Forelimb muscle (tissue), 1 donor: ENCODE measurements around the gene NOM1. TPM values are rescaled to one million over a fixed set of nuclear protein-coding genes. Genes with fewer than 3 reads are reported as not detected.
A peak's percentile ranks its signal among the peaks of the same experiment; 100 is the strongest.
"Not testable (repeated sequence)": the region's sequence is repeated elsewhere in the genome, so short reads cannot be mapped to it uniquely, and the experiment has no call there.

Source experiments
- DNase-seq: peaks from one replicate; pipeline ENCODE4 v3.0.0-alpha.2; 2013; ENCODE audit warnings: low read depth
- polyA plus RNA-seq: library from polyadenylated mRNA; unstranded; fragments of 120-200 nt; gene quantifications from one replicate; pipeline ENCODE4 v1.2.1, GENCODE V29; 2013; ENCODE audit not compliant: insufficient read length

NOM1 gene, protein sequence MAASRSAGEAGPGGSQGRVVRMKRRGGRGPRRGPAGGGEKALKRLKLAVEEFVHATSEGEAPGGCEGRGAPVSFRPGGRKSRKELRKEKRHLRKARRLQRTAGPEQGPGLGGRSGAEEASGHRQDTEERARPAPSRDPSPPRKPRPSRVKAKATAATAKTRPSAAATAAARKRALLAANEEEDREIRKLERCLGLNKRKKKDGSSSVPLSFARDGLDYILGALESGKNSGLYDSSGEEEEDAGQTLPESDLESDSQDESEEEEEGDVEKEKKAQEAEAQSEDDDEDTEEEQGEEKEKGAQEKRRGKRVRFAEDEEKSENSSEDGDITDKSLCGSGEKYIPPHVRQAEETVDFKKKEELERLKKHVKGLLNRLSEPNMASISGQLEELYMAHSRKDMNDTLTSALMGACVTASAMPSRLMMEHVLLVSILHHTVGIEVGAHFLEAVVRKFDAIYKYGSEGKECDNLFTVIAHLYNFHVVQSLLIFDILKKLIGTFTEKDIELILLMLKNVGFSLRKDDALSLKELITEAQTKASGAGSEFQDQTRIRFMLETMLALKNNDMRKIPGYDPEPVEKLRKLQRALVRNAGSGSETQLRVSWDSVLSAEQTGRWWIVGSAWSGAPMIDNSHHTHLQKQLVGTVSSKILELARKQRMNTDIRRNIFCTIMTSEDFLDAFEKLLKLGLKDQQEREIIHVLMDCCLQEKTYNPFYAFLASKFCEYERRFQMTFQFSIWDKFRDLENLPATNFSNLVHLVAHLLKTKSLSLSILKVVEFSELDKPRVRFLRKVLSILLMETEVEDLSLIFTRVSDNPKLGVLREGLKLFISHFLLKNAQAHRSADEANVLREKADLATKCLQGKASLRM
- polyA plus RNA-seq, result 15.1 TPM

DNA sequence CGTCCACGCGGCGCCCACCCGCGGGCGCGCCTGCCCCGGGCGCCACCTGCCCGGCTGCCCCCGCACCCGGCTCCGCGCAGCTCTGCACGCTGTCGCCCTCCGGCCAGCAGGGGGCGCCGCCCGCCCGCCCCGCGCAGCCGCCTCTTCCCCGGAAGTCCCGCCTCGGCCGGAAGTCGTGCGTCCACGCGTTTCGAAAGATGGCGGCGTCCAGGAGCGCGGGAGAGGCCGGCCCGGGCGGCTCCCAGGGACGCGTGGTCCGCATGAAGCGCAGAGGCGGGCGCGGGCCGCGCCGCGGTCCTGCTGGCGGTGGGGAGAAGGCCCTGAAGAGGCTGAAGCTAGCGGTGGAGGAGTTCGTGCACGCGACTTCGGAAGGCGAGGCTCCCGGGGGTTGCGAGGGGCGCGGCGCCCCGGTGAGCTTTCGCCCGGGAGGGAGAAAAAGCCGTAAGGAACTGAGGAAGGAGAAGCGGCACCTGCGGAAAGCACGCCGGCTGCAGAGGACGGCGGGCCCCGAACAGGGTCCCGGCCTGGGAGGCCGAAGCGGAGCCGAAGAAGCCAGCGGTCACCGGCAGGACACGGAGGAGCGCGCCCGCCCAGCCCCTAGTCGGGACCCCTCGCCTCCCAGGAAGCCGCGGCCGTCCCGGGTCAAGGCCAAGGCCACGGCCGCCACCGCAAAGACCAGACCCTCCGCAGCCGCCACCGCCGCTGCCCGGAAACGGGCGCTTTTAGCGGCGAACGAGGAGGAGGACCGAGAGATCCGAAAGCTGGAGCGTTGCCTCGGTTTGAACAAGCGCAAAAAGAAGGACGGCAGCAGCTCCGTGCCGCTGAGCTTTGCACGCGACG is at the start of gene NOM1:
Gene NOM1 (plus strand): TSS at position 172 of the 840 bp plus-strand sequence. CDS start 26 bp downstream, at position 198.
- peak; percentile 51 for DNase-seq

DNA sequence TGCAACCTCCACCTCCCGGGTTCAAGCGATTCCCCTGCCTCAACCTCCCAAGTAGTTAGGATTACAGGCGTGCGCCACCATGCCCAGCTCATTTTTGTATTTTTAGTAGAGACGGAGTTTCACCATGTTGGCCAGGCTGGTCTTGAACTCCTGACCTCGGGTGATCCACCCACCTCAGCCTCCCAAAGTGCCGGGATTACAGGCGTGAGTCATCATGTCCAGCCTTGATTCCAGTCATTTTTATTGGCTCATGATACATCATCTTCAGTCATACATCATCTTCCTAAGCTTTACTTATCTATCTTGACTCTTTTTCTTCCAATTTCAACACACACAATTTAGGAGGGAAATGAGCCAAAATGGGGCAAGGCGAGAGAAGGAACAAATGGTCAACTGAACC is 49.4 kb upstream of the NOM1 start:
- not testable (repeated sequence) for DNase-seq

DNA sequence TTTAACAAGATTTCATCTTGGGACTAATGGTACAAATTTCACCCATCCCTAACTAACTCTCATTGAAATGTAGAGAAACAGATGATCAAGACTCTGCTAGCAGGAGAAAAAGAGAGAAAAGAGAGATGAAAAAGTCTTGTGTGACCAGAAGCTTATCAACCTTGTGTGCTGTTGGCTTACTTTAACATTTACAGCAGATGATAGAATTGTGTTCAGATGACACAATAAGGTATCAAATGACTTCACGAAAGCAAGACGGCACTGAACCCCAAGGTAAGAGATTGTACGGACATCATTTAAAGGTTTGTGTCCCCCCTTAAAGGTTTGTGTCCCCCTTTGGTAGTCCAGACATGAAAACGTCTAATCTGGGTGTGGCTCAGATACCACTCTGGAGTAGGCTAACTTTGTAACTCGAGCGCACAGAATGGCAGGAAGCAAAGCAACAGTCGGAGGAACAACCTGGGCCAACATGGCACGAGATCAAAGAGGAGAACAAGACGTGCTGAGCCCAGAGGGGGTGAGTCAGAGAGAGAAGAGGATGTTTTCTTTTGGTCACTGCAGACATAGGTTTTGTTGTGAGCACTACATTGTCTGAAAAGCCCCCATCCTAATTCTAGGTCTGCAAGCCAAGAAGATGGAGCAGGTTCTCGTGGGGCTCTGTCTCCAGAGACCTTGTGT is 46.1 kb upstream of the NOM1 start:
- DNase-seq, result no peak

DNA sequence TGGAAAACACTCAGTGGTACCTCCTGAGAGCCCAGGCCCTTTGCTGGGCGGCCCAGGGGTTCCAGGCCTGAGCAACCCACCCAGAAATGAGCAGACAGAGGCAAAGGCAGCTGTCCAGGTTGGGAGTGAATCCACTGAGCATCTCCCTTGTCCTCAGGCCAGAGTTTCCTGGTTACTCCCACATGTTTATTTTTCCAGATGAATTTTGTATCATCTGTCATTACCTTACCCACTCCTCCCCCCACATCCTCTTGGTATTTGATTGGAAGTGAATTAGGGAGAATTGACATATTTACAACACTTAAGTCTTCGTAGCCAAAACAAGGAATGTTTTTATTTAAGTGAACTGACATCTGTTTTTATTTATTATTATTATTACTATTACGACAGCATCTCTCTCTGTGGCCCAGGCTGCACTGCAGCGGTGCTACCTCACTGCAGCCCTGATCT is 43.3 kb upstream of the NOM1 start:
- DNase-seq, result no peak

DNA sequence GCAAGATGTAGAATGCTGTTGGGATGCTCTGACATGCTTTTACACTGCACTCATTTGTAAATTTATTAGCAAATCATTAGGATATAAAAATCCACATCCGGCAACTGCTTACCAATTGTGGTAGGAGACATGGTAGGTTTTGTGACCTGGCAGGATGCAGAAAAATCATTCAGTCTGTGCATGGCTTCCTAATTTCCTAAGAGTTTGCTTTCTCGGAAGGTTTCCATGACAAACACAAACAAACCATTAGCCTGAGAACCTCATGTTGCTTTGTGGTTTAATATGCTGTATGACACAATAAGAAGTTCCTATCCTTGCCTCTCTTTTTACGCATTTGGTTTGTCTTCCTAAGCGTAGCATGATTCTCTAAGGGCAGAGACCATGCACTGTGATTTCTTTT is 41.9 kb upstream of the NOM1 start:
- DNase-seq, result peak; percentile 48

DNA sequence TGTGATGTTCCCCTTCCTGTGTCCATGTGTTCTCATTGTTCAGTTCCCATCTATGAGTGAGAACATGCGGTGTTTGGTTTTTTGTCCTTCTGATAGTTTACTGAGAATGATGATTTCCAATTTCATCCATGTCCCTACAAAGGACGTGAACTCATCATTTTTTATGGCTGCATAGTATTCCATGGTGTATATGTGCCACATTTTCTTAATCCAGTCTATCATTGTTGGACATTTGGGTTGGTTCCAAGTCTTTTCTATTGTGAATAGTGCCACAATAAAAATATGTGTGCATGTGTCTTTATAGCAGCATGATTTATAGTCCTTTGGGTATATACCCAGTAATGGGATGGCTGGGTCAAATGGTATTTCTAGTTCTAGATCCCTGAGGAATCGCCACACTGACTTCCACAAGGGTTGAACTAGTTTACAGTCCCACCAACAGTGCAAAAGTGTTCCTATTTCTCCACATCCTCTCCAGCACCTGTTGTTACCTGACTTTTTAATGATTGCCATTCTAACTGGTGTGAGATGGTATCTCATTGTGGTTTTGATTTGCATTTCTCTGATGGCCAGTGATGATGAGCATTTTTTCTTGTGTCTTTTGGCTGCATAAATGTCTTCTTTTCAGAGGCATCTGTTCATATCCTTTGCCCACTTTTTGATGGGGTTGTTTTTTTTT is 39.8 kb upstream of the NOM1 start:
- not testable (repeated sequence) for DNase-seq

DNA sequence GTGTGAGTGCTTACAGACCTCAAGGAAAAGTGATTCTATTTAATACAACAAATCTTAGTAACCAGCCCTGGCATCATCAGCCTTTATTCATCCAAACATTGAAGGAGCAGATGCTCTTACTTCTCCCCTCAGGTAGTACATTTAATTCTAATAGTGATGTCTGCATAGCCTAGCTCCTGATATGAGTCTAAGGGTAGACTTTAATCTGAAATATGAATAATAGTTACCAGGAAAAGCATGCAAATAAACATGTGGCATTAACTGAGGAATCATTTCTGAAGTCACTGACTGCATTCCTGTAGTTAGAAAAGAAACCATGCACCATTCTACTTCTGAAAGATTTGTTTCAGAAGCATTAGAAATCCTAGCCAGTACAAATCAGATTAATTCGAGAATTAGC is 30.9 kb upstream of the NOM1 start:
- DNase-seq, result no peak

DNA sequence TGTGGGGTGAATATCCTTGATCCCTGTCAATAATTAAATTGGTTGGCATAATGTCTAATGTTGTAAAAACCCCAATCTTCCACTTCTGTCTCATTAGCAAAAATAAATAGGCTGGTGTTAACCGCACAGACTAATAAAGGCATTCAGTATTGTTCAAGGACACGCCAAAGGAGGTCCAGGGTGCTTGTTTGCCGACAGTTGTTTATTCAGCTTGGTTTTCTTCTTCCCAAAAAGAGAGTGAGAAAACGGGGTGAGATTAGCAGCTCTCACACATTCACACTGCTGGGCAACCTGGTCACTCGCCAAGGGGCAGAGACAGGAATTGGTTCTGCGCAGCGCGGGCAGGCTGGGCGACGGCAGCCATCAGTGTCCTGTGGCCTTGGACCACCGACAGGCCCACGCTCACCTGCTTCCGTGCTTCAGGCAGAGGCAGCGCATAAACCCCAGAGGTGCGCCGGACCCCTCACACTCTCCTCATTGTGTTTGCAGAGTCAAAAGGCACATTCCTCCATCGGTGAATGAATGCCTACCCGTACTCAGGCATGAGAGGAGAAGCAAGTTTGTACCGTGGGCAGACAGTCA is 30.3 kb upstream of the NOM1 start:
- no peak for DNase-seq

DNA sequence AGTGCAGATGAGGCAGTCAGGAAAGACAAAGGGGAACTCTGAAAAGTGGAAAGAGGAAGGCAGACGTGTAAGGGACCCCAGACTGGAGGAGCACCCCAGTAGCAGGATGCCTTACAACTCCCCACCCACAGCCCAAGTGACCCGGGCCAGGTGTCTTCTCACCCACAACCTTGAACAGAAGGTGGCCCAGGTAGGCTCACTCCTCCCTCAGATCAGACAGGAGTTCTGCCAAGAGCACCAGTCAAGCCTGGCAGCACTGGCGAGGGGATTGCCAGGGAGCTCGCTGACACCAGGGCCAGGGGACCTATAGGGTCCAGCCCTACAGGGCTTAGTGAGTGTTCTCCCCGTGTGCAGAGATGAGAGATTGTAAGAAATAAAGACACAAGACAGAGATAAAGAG is 29.4 kb upstream of the NOM1 start:
- DNase-seq, result no peak

DNA sequence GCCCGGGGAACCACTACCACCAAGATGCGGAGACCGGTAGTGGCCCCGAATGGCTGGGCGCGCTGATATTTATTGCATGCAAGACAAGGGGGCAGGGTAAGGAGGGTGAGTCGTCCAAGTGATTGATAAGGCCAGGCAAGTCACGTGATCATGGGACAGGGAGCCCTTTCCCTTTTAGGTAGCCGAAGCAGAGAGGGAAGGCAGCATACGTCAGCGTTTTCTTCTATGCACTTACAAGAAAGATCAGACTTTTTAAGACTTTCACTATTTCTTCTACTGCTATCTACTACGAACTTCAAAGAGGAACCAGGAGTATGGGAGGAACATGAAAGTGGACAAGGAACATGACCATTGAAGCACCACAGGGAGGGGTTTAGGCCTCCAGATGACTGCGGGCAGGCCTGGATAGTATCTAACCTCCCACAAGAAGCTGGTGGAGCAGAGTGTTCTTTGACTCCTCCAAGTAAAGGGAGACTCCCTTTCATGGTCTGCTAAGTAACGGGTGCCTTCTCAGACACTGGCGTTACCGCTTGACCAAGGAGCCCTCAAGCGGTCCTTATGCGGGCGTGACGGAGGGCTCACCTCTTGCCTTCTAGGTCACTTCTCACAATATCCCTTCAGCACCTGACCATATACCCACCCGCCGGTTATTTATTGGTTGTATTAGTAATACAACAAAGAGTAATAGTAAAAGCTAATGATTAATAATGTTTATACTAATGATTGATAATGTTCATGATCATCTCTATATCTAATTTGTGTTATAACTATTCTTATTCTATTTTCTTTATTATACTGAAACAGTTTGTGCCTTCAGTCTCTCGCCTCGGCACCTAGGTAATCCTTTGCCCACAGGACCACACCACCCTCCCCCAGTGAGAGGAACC is 28.8 kb upstream of the NOM1 start:
- DNase-seq, result not testable (repeated sequence)

DNA sequence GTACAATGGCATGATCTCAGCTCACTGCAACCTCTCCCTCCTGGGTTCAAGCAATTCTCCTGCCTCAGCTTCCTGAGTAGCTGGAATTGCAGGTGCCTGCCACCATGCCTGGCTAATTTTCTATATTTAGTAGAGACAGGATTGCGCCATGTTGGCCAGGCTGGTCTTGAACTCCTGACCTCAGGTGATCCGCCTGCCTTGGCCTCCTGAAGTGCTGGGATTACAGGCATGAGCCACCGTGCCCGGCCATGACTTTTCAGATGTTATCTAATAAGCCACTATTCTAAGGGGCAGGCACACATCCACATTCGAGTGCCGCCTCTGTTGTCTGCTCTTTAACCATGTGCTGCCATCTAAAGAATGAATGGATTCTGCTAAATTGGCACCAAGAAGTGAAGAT is 27.2 kb upstream of the NOM1 start:
- not testable (repeated sequence) for DNase-seq

DNA sequence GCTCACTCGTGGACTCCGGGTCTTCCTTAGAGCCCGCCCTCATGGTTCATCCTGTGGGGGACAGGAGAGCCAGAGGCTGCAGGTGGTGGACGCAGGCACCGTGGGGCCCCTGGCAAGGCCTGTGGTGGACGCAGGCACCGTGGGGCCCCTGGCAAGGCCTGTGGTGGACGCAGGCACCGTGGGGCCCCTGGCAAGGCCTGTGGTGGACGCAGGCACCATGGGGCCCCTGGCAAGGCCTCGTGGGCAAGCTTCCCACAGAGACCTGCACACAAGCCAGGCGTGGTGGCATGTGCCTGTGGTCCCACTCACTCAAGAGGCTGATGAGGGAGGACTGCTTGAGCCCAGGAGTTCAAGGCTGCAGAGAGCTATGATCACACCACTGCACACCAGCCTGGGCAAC is 23.7 kb upstream of the NOM1 start:
- not testable (repeated sequence) for DNase-seq

DNA sequence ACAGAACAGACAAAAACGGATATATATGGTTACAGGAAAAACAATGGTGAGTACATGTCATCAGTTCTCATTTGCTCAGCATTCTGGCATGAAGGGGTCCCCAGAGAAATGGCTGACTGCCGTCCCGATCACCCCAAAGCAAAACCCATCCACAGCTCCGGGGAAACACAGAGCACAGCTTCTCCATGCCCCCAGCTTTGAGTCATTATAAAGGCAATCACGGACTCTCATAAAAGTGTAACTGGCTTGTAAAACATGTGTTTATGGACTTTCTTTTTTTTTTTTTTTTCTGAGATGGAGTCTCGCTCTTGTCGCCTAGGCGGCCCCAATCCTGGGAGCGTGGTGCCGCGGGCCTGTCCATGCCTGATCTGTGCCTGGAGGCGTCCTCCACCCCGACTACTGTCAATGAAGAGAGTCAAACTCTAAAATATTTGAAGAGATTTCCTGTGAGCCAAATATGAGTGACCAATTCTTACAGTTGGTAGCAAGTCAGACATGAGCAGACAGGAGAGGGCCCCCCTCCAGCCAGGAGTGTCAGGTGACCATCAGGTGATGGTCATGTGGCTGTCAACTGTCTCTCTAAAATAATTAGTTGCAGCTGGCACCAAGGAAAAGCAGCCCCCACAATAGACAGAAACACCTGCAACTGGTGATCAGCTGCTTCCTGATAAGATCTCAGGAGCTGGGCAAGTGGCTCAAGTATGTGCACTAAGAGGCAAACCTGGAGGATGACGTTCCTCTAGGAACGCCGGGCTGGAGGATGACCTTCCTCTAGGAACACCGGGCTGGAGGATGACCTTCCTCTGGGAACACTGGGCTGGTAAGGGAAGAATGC is 21.7 kb upstream of the NOM1 start:
- no peak for DNase-seq

DNA sequence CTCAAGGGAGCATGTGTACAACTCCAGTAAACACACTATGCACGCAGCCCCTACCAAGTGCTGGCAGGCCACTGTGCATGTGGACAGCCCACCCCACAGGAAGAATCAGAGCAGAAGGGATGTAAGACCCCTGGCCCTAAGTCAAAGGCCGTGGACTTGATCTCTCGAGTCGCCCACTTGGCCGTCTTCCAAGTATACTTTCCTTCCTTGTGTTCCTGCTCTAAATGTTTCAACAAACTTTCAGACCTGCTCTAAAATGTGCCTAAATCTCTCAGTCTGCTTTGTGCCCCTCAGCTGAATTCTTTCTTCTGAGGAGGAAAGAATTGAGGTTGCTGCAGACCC is 21.1 kb upstream of the NOM1 start:
- no peak for DNase-seq

DNA sequence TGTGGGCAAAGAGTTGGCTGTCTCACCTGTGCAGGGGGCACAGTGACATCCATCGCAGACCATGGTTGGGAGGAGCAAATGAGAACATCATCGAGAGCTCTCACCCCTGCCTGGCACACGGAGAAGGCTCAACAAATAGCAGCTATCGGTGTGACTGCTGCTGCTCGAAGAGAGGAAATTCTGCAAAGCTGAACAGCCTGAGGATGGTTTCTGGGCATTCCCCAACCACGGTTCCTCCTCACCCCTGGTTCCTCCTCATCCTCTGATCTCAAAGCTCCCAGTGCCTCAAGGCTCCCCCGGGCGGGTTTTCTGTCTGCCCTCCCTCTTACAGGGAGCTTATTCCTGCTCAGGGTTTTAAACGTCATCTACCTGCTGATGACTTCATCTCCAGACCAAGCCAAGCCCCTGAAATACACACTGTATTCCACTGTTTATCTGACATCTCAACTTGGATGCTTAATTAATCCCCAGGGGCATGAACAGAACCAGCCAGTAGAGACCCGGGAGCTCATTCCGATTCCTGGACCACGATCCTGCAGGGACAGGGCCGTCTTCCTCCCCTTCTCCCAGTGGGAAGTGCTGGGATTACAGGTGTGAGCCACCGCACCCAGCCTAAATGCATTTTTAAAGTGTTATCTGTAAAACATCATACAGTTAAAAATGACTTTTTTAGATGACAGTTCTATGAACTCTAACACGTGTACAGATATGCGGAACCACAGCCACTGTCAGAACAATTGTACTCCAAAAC is 19.5 kb upstream of the NOM1 start:
- DNase-seq, result no peak

DNA sequence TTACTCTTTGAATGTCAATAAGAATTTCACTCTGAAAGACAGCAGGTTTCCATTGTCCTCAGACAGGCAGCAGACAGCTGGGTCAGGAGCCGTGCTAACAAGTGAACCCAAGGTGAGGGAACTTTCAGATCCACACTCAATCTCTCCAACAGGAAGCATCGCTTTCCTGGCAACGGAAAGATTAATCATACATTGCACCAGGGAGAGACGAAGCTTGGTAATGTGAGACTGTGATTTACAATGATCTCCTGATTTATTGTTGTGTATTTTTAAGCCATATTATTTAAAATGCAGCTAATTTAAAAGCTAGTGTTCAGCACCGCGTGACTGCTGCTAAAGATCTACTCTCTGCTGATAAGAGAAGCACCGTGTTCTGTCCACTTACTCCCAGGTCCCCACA is 17.5 kb upstream of the NOM1 start:
- no peak for DNase-seq

DNA sequence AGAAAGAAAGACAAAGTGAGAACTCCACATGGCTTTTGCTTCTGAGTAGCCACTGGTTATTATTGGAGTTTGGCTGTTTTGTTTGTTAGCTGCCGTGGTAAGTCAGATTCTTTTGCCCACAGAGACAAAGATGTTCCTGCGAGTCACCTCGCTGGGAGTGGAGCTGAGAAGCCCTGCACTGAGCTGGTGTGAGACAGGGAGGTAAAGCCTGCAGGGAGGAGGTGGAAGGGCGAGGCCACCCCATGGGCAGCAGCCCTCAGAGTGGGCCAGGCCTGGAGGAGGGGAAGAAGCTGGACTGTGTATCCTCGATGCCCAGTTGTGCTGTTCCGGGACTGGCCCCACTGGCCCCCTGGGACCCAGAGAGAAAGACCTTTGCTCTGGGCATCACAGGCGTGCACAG is 14.3 kb upstream of the NOM1 start:
- DNase-seq, result no peak

DNA sequence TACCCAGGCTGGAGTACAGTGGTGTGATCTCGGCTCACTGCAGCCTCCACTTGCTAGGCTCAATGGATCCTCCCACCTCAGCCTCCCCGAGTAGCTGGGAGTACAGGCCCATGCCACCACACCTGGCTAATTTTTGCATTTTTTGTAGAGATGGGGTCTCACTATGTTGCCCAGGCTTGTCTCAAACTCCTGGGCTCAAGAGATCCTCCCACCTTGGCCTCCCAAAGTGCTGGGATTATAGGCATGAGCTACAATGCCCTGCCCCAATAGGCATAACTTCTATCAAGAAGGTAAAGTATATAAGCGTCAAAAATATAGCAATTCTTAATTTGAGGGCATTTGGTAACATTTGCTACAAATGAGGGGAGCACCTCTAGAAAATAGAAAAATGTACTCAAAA is 12.7 kb upstream of the NOM1 start:
- DNase-seq, result not testable (repeated sequence)
